Karpas-422 (cell line): Measurements from ENCODE around the gene MAGEA11. TPM values are rescaled to one million over a fixed set of nuclear protein-coding genes. Genes with fewer than 3 reads are reported as not detected.
"Not testable (repeated sequence)": the region's sequence is repeated elsewhere in the genome, so short reads cannot be mapped to it uniquely, and the experiment has no call there.

Source experiments
- DNase-seq: peaks from one replicate; pipeline ENCODE4 v3.0.0-alpha.2; 2015
- H2AFZ ChIP-seq: fragments of 200-600 bp; sonication (generic); 2 replicates; pipeline ENCODE4 v1.6.1; 2014; ENCODE audit warnings: antibody characterized with exemption, low read length, mixed read lengths
- H3K27ac ChIP-seq: fragments of 200-600 bp; sonication (generic); 2 replicates; pipeline ENCODE4 v1.5.1; 2014; ENCODE audit warnings: mild to moderate bottlenecking, low read length, moderate library complexity
- H3K27me3 ChIP-seq: fragments of 200-600 bp; sonication (generic); 2 replicates; pipeline ENCODE4 v1.6.1; 2014; ENCODE audit warnings: low read length, mixed read lengths
- H3K36me3 ChIP-seq: fragments of 200-600 bp; sonication (generic); 2 replicates; pipeline ENCODE4 v1.6.1; 2014; ENCODE audit warnings: low read length, mixed read lengths; ENCODE audit not compliant: insufficient read depth
- H3K4me1 ChIP-seq: fragments of 200-600 bp; sonication (generic); 2 replicates; pipeline ENCODE4 v1.6.1; 2014; ENCODE audit warnings: mild to moderate bottlenecking, low read length, mixed read lengths
- H3K4me2 ChIP-seq: fragments of 200-600 bp; sonication (generic); 2 replicates; pipeline ENCODE4 v1.6.1; 2014; ENCODE audit warnings: low read length, low read depth, mild to moderate bottlenecking; ENCODE audit not compliant: poor library complexity, severe bottlenecking
- H3K4me3 ChIP-seq: fragments of 200-600 bp; sonication (generic); 2 replicates; pipeline ENCODE4 v1.5.1; 2014; ENCODE audit warnings: mild to moderate bottlenecking, antibody characterized with exemption, low read length, mixed read lengths
- H3K79me2 ChIP-seq: fragments of 200-600 bp; sonication (generic); 2 replicates; pipeline ENCODE4 v1.6.1; 2014; ENCODE audit warnings: mild to moderate bottlenecking, low read length, mixed read lengths
- H3K9ac ChIP-seq: fragments of 200-600 bp; sonication (generic); 2 replicates; pipeline ENCODE4 v1.6.0; 2014; ENCODE audit warnings: low read length
- H3K9me2 ChIP-seq: fragments of 200-600 bp; sonication (generic), shearing (Covaris generic); replicated peaks from 2 replicates; pipeline ENCODE4 v1.6.0; 2014; ENCODE audit warnings: mild to moderate bottlenecking, low read length, moderate library complexity; ENCODE audit not compliant: insufficient read depth
- H3K9me3 ChIP-seq: fragments of 300-700, 200-600 bp; sonication (generic); 2 replicates; pipeline ENCODE4 v1.6.1; 2014; ENCODE audit warnings: low read length, mixed read lengths
- H4K20me1 ChIP-seq: fragments of 200-600 bp; sonication (generic); 2 replicates; pipeline ENCODE4 v1.6.1; 2014; ENCODE audit warnings: mild to moderate bottlenecking, antibody characterized with exemption, low read length, low read depth; ENCODE audit not compliant: insufficient read depth
- total RNA-seq: library from RNA; depleted of rRNA; stranded (reverse); fragments of >200 nt; shearing (Covaris generic); gene quantifications from 2 replicates; pipeline ENCODE4 v1.2.3, GENCODE V29; 2014; ENCODE audit warnings: low replicate concordance; rRNA removed

The MAGEA11 gene
- not detected in 2 replicates for total RNA-seq

GRCh38 chrX:149711545-149712236 is at the start of gene MAGEA11:
MAGEA11 (plus strand) TSS chrX:149712060; CDS start chrX:149713160, 1,100 bp downstream.
- Histone ChIP-seq H3K27me3 (no peaks in the 10 kb centered on the region), H2AFZ (no peak within 1 kb of the TSS), H3K27ac (no peak within 1 kb of the TSS), H3K9me2 (no peaks in the 10 kb centered on the region), H4K20me1 (no peaks in the 10 kb centered on the region), H3K9me3 (no peaks in the 10 kb centered on the region), H3K79me2 (no peaks in the 10 kb centered on the region), H3K4me1 (peaks cover 19% of the 10 kb centered on the region), H3K9ac (no peak within 1 kb of the TSS), H3K4me2 (no peak within 1 kb of the TSS), H3K36me3 (no peaks in the 10 kb centered on the region), H3K4me3 (no peak within 1 kb of the TSS)
- no peak for DNase-seq

DNA sequence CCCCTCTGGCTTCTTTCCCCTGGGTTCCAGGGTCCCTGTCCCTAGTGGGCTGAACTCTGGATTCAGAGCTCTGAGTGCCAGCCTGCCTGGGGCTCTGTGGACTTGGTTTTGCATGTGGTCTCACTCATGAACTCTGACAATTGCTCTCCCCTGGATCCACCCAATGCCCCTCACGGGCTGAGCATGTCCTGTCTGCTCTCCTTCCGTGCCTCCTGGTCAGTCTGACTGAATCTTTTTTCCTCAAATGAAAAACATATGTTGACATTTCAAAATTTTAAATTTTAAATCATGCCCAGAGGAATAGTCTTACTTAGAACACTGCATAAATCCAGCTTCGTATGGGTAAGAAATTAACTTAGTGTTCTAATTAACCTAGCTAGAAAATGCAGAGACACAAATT is 36.8 kb upstream of the MAGEA11 start:
- H3K36me3 ChIP-seq, H3K4me3 ChIP-seq, H3K27ac ChIP-seq, H3K79me2 ChIP-seq, H3K9me2 ChIP-seq, H3K9me3 ChIP-seq, H3K4me1 ChIP-seq, H3K27me3 ChIP-seq, H3K4me2 ChIP-seq, H3K9ac ChIP-seq, H4K20me1 ChIP-seq, H2AFZ ChIP-seq, DNase-seq: not testable (repeated sequence)

GRCh38 chrX:149675554-149675953 is 36.3 kb upstream of the MAGEA11 start:
- H3K27ac ChIP-seq = not testable (repeated sequence)

DNA sequence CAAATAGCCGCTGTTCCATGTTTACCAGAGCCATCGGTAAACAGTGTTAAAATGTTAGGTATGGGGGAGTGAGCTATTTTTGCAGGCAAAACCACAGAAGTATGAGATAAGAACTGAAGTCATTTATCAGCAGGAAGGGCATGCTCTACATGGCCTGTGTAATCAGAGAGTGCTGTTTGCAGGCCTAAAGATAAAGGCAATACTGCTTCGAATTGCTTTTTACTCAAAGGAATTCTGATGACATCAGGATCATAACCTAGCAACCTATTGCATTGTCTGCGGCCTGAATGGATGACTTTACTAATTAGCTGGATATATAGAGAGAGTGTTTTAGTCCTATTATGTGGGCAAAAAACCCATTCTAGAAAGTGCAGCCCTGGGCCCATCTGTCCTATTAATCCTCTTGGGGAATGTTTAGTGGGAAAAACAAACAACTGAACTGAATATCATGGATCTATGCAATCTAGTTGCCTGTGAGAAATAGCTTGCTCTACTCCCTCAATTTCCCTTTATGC is 32.6 kb upstream of the MAGEA11 start:
- H3K9me3 ChIP-seq, H3K4me1 ChIP-seq, H3K27me3 ChIP-seq, H3K4me2 ChIP-seq, H4K20me1 ChIP-seq, H3K9ac ChIP-seq, DNase-seq, H3K9me2 ChIP-seq, H3K27ac ChIP-seq, H2AFZ ChIP-seq, H3K4me3 ChIP-seq, H3K36me3 ChIP-seq, H3K79me2 ChIP-seq: not testable (repeated sequence)

More at GRCh38 chrX:149675554-149675953, 36.3 kb upstream of the MAGEA11 start:
- not testable (repeated sequence) for H3K4me2 ChIP-seq, H3K9me2 ChIP-seq, H4K20me1 ChIP-seq, DNase-seq, H3K36me3 ChIP-seq, H3K4me3 ChIP-seq, H3K9me3 ChIP-seq, H3K79me2 ChIP-seq, H2AFZ ChIP-seq, H3K4me1 ChIP-seq, H3K27me3 ChIP-seq, H3K9ac ChIP-seq

DNA sequence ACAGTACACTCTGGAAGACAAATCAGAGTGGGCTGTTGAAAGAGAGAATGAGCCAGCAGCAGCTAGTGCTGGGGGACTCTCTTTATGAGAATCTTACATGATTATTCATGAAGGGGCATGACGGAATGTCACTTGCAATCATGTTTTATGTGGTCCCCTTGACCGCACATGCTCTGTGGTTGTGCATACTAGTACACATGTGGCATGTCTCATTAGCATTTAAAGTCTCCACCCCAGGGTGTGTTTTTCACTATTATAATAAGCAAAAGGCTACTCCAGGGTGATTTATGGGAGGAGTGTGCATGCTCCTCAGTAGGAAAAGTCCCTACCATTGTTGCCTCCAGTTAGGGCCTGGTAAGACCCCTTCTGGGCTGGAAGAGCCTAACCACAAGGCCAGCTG is 30.7 kb upstream of the MAGEA11 start:
- Histone ChIP-seq H3K4me2 (no peak overlapping the region), H3K36me3 (no peaks in the 10 kb centered on the region), H3K9me2 (no peaks in the 10 kb centered on the region), H3K9ac (no peak overlapping the region), H3K27ac (no peak overlapping the region), H3K4me1 (no peaks in the 10 kb centered on the region), H3K9me3 (no peaks in the 10 kb centered on the region), H3K79me2 (no peaks in the 10 kb centered on the region), H3K4me3 (no peak overlapping the region), H2AFZ (no peak overlapping the region), H3K27me3 (no peaks in the 10 kb centered on the region; the same call in 1 of the 2 replicates), H4K20me1 (no peaks in the 10 kb centered on the region)
- no peak for DNase-seq

- Histone ChIP-seq H3K27ac (no peak overlapping the region), H3K9me3 (no peaks in the 10 kb centered on the region), H2AFZ (no peak overlapping the region), H3K9me2 (no peaks in the 10 kb centered on the region), H3K27me3 (no peaks in the 10 kb centered on the region; the same call in 1 of the 2 replicates), H3K4me1 (no peaks in the 10 kb centered on the region), H3K79me2 (no peaks in the 10 kb centered on the region), H3K4me2 (no peak overlapping the region), H4K20me1 (no peaks in the 10 kb centered on the region), H3K9ac (no peak overlapping the region), H3K36me3 (no peaks in the 10 kb centered on the region), H3K4me3 (no peak overlapping the region)
- no peak for DNase-seq
These were observed 29.8 kb upstream of the MAGEA11 start for GRCh38 chrX:149682031-149682430.

- Histone ChIP-seq H3K4me2 (no peak overlapping the region), H4K20me1 (no peaks in the 10 kb centered on the region), H3K27me3 (no peaks in the 10 kb centered on the region; the same call in 1 of the 2 replicates), H3K4me3 (no peak overlapping the region), H3K9ac (no peak overlapping the region), H3K9me3 (no peaks in the 10 kb centered on the region), H3K4me1 (no peaks in the 10 kb centered on the region), H3K9me2 (no peaks in the 10 kb centered on the region), H3K36me3 (no peaks in the 10 kb centered on the region), H3K79me2 (no peaks in the 10 kb centered on the region), H3K27ac (no peak overlapping the region), H2AFZ (no peak overlapping the region)
- no peak for DNase-seq
These were observed 28.6 kb upstream of the MAGEA11 start for GRCh38 chrX:149682956-149683947.
